Dedifferentiated amniotic fluid mesenchymal stem cell (primary cell): ENCODE measurements around the gene PACSIN1.

Experiments
- DNase-seq: peaks from one replicate; pipeline ENCODE4 v3.0.0-alpha.2; 2016; ENCODE audit errors: extremely low spot score

Gene PACSIN1

DNA sequence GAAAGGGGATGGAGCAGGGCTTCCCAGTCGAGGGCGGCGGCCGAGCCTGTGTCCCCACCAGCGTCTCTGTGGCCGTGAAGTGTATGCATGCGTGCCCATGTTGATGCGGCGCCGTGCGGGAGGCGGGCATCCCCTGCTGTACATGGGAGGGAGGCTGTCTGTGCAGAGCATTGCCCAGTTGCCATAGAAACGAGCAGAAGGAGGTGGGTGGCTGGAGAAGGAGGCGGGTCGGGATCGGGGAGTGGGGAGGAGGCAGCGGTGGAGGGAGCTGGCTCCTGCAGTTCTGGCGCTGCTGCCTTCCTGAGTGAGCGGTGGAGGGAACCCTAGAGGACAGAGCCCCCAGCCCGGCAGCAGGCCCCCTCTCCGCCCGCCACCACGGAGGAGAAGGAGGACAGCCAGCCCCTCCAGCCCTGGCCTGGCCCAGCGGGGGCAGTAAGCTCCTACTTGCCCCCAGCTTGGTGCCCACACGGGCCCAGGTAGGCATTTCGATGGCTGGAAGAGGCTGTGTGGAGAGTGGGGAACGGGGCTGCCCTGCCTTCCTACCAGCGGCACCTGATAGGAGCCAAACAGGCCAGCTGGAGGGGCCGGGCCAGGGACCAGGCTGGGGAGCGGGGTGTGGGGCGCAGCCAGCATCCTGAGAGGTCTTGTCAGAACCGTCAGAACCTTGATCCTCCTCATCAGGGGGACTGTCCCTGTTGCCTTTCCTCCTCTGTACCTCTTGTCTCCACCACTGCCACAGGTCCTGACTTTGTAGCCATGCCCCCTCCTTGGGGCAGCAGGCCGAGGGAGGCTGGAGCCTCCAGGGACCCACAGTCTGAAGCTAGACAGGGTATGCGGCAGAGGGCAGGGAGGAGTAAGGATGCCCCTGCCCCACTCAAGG lies 49.0 kb downstream of the PACSIN1 start:
- no peak for DNase-seq

DNA sequence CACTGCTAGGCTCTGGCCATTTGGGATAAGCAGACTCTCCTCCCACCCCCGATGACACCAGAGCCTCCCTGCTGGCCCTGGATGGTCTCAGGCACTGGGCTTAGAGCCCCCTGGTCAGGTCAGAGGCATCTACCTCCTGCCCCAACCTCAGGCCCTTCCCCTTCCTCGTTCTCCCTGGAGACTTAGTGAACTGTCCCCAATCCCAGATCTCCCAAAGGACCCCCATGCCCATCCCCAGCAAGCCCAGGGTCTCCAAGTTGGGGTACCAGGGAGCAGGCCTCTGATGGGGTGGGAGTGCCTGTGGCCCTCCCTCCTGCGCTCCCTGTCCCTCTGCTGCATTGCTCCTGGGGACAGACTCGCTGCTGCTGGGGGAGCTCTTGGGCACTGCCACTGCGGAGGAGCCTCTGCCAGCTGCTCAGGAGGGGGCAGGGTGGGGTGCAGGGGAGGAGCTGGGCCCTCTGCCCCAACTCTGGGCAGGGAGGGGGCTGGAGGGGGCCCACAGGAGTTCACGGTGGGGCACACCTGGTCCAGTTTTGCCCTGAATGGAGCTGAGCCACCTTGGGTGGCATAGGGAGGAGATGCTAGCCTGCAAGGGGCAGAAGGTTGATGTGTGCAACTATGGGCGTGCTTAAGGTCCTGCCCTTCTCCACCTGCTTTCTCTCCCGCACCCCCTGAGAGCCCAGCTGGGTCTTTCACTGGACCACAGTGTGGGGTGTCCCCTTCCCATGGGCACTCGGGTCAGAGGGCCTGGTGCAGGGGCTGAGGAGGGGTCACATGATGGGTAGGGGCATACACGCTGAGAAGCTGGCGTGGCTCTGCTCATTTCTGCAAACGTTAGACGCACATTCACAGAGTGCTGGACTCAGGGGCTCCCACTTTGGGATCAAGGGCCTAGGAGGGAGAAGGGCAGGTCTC lies 49.9 kb downstream of the PACSIN1 start:
- no peak for DNase-seq

DNA sequence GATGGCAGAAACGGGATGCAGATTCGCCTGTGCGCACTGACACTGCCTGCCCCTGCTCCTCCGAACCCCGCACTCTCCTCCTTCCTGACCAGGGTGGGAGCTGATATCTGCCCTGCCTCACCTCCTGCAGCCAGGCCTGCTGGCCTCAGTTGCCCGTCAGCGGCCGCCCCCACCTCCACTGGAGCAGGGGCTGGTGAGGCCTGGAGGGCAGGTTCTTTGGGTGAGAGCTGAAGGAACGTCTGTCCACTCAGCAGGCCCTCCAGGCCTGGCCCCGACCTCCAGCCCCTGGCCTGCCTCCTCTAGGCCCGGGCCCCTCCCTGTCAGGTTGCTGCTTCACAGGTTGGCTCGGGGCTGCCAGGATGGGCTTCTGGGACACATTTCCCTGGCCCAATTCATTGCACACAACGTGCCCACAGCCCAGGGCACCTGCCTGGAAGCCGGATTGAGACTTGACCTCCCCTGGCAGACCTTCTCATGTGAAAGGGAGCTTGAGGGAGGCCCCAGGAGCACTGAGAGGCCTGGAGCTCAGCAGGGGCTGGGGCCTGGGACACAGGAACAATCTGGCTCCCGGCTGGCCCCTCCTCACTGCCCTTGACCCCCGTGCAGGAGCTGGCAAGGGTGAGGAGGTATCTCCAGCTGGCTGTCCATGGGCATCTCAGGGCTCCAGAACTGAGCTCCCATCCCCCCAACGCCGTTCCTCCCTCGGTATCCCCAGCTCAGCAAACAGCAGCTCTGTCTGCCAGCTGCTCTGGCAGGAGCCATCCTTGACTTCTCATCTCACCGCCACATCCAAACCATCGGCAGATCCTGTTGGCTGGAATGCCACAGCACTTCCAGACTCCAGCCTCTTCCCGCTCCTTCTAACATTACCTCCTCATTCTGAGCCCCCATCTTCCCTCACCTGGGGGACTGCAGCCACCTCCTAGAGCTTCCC lies 50.8 kb downstream of the PACSIN1 start:
- no peak for DNase-seq

DNA sequence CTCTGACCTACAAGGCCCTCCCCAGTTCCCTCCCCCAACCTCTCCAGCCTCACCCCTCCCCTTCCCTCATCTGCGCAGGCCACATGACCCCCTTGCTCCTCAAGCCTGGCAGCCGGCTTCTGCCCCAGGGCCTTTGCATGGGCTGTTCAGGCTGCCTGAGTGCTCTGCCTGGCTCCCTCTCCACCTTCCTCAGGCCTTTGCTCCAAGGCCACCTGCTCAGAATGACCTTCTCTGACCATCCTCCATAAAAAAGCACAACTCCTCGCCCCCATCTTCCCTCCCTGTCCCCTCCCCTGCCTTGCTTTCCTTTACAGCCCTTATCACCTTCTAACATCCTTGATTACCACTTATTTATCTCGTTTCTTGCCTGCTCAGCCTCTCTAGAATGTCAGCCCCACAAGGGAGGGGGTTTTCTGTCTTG lies 51.6 kb downstream of the PACSIN1 start:
- no peak for DNase-seq

DNA sequence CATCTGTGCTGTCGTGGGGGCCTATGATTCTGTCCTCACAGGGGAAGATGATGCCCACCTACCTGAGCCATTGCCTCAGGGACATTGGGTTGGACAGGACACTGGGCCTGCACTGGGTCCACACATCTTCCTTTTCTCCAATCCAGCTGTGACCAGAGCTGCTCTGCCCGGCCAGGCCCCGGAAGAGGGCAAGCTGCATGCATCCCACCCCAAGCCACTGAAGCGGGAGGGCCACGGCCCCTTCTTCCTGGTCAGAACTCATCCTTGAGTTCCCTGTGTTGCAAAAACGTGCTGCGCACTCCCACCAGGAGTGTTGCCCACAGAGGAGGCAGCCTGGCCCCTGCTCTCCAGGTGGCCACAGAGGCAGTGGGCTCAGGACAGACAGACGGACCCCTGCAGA lies 52.1 kb downstream of the PACSIN1 start:
- no peak for DNase-seq

DNA sequence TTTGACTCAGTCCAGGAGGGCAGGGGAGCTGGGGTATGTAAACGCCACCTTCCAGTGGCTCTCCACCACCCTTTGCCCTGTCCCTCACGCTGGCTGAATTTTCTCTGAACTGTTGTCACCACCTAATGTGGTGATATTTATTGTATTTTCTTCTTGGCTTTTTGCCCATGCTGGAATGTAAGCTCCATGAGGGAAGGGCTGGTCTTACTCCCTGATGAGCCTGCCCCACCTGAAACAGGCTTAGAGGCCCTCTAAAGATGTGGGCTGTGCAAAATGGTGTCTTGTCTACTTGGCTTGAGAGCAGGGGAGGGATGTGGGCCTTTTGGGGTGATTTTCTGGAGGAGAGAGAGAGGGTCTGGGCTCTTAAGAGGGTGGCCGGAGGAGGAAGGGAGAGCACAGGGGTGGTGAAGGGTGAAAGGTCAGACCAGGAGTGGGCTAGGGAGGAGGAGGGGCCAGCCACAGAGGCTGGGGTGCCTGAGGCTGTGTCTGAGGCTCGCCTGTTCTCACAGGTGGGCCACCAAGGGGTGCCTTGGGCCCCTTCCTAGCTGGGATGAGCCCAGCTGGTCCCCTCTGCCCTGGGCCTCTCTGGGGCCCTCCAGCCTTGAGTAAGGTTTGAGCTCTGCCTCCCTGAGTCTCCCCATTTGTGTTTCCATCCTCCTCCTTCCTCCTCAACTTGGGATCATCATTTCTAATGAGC lies 52.9 kb downstream of the PACSIN1 start:
- no peak for DNase-seq

DNA sequence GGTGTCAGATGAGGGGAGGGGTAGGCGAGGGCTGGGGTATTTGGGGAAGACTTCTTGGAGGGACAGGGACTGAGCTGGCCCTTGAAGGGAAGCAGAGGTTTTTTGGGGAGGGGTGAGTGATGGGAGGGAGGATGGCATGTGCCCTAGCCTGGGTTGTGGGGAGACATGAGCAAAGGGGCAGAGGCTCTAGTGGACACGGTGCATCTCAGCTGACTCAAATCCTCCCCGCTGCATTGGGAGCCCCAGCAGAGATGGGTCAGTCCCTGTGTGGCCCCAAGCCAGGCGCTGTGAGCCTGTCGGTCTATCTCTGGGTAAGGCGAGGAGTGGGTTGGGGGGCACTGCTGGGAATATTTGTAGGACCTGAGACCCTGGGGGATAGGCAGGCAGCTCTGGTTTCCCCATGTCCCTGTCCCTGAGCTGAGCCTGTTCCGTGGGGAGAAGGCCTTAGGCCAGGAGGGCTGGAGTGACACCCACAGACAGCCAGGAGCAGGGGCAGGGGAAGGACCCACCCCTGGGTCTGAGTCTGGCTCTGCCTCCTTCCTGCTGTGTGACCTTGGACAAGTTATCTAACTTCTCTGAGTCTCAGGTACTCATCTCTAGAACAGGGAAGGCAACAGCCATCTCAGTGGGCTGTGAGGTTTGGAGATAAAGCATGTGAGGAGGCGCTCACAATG lies 54.2 kb downstream of the PACSIN1 start:
- DNase-seq, result no peak

DNA sequence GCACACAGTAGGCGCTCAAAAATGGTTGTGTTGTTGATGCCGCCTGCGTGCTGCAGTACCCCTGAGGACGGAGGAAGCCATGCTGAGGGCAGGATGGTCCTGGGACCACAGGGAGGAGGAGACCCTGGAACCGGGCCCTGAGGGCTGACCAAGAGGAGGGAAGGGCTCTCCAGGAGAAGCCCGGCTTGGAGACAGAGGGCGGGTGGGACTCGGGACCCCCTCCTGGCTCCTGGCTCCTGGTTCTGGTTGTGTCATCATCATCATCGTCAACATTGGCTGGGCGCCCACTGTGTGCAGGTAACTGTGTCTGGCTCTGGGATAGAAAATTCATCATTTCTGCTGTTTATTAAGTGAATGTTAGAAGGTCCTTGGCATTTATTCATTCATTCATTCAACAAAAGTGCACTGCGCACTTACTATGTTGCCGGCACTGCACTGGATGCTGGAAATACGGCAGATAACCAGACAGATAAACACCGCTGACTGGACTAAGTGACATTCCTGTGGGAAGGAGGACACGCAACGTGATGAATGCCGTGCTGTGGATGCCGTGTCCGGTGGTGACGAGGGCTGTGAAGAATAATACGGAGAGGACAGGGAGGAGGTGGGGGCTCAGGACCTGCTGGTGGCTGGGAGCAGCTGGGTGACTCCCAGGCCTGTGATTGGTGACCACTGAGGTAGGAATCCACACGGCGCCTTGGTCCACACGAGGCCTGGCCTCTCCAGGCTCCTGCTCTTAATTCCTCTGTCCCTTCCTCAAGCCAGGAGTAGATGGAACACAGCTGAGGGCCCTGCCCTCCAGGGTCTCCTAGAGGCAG lies 55.0 kb downstream of the PACSIN1 start:
- DNase-seq, result no peak

DNA sequence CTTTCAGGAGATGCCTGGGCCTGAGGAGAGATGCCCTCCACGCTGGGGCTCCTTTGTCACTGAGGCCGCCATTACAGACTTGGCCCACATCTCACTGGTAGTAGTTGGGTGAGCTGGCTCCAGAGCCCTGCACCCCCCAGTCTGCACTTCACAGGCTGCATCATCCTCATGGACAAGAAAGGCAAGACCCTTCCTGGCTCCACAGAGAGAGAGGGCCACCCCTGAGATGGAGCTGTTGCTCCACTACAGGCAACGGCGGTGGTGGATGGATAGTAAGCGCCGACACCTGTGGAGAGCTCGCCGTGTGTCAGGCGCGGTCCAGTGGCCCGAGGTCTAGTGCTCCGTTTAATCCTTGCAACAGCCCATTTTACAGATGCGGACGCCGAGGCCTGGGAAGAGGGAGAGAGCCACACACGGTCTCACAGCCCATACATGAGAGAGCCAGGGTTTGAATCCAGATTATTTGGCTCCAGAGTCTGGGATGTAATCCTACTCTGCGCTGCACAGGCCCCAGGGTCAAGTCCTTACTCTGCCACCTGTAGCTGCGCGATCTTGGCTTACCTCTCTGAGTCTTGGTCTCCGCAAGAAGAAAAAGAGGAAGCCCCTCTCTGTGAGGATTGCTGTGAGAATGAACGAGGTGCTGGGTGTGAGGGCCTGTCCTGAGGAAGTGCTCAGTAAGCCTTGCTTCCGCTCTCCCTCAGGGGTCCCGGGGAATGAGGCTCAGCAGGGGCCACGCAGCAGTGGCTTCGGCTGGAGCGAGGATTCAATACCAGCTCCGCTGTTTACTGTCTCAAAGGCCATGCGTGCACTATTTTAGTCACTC lies 55.8 kb downstream of the PACSIN1 start:
- DNase-seq, result no peak

DNA sequence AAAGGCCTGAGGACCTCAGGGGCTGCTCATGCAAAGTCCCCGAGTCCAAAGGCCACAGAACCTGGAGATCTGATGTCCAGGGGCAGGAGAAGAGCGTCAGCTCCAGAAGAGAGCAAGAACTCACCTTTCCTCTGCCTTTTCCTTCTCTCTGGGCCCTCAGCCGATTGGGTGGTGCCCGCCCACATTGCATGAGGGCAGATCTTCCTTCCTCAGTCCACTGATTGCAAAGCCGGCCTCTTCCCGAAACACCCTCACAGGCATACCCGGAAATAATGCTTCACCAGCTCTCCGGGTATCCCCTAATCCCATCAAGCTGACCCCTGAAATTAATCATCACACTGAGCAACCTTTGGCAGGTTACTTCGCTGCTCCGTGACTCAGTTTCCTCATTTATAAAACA lies 56.9 kb downstream of the PACSIN1 start:
- DNase-seq, result no peak

DNA sequence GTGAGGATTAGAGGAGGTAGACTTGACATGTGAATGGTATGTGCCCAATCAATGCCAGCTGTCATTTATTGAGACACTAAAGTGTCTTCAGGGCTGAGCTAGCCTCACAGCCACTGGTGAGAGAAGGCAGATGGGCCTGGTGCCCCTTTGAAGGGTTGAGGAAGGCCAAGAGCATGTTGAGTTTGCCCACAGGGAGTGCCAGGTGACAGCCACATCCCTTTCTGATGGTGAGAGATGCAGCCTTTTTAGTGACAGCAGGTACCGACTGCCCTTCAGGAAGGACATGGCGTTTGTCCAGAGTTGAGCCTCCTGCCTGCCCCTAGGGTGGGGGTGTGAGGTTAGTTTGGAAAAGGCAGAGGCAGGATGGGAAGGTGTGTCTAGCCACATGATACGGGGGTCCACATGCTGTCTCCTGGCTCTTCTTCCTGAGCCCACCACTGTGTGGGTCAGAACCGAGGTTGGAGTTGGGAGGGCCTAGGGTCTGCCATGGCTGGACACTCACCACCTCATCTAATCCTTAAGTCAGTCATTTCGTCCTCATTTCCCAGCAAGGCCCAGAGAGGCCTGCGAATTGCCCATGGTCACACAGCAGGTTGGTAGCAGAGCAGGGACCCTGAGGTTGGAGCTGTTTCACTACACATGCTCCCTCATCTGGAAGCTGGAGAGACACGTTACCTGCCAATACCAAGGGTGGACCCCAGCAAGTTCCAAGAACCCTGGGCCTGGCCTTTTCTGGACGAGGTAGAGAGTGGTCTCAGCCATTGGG lies 57.7 kb downstream of the PACSIN1 start:
- no peak for DNase-seq

DNA sequence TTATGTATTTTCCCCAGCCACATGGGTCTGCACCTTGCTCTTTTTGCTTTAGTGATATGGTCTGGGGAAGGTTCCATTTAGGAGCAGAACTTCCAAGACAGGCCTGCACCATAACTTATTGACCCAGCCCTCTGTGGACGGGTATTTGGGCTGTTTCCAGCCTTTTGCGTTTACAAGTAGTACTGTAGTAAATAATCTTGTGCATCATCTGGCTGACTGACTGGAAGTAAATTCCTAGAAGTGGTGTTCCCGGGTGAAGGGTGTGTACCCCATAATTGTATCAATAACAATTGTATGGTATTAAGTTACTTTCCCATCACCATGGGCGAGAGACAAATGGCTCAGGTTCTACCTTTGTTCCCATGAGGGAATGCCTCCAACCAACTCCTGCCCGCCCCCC lies 58.6 kb downstream of the PACSIN1 start:
- DNase-seq, result no peak

DNA sequence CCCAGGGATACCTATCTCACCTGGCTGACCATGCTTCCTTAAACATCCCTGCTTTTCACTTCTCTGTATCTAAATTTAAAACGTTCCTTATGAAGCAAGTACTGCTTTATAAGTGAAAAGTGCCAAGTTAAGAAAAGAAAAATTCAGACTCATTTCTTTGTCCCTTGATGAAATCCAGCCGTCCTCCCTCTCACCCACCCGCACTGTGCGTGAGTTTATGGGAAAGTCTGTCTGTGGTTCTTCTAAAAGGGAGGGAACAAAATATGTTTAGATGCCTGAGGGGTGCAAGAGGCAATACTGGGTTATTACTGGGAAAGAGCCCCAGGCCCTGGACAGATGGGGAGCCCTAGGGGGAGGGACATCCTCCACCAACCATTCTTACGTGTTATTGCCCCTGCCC lies 59.1 kb downstream of the PACSIN1 start:
- no peak for DNase-seq

DNA sequence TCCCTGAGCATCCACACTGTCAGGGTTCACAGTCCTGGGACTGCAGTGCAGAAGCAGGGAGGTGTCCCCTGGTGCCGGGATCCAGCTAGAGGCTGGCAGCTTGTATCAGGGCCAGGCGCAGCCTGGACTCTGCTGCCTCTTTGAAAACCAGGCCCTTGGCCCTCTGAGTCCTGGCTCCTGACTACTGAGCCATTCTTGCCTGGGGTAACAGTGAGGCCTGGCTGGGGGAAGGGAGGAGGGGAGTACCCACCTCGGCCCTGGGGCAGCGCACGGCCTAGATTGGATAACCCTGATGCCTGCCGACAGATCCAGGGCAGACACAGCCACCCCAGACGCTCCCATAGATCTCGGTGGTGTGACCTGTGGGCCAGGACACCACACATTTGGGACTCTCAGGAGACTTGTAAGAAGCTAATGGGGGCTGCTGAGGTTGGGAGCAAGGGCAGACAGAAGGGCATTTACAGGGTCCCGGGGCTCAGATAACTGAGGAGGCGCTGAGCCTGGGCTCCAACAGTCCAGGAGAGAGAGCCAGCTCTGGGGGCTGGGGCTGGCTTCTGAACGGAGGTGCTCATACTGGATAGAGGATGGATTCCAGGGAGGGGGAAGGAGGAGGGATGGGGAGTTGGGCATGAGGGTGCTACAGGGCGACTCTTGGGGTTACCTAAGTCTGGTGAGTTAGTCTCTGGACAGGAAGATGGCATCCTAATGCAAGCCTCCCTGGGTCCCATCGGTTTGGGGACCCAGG lies 59.7 kb downstream of the PACSIN1 start:
- DNase-seq, result no peak

DNA sequence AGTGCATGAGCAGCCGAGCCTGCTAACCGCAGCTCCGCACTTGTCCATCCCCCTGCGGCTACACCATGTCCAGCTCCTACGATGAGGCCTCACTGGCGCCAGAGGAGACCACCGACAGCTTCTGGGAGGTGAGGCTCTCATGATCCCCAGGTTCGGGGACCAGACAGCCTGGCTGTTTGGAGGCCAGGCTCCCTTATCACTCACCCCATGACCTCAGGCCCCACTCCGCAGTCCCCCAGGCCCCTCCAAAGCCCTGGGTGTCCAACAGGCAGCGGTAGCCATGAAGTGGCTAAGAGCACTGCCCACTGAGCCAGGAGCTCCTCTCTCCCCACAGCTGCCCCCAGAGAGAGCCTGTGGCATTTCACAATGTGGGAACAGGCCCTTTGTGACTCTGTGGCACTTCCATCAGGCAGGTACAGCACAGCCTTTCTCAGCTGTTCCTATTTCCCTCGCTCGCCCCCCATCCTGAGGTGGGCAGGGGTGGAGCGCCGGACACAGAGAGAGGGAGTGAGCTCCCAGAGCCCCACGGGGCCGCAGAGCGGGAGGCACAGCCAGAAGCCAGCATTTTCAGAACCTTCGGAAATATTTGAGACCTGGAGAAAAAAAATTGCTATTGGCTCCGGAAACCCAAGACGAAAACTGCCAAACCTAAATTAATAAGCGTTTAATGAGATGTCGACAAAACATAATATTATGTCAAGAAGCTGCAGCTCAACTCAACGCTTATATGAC lies 60.5 kb downstream of the PACSIN1 start:
- no peak for DNase-seq

DNA sequence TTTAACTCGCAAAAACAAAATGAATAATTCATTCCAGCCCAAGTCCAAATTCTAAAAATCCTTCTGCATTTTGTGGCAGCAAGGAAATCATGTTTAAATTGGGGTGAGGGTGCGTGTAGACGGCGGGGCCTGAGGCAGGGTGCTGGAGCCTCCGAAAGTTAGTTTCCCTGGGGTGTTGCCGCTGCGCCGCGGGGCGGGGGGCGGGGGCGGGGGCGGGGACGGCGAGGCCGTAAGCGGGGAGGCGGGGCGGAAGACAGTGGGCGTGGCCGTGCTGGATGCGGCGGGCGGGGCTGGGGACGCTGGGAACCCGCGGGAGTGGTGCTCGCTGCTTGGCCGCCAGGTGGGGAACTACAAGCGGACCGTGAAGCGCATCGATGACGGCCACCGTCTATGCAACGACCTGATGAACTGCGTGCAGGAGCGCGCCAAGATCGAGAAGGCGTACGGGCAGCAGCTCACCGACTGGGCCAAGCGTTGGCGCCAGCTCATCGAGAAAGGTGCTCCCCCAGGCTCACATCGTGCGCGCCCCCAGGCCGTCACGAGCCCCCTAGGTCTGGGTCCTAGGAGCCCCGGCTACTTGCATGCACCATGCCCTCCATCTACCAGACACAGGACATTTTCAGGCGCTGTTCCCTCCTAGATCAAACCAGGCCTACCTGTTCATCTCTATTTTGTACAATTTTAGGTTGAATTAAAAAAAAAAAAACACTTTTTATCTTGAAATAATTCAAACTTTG lies 61.3 kb downstream of the PACSIN1 start:
- peak; percentile 67 for DNase-seq
